NB4 (cell line): Measurements from ENCODE around the gene ARHGEF4.
"Not testable (repeated sequence)": the region's sequence is repeated elsewhere in the genome, so short reads cannot be mapped to it uniquely, and the experiment has no call there.

Source experiments
- MYC ChIP-seq: IDR thresholded peaks from 2 replicates; pipeline ENCODE4 v1.6.1; 2011; ENCODE audit warnings: low read depth, low read length
- POLR2A ChIP-seq: IDR thresholded peaks from 2 replicates; pipeline ENCODE4 v1.6.1; 2011; ENCODE audit warnings: mild to moderate bottlenecking; ENCODE audit not compliant: insufficient read length; ENCODE audit errors: extremely low read depth
- TF ChIP-seq, protein P1 (sequence below): IDR thresholded peaks from 2 replicates; pipeline ENCODE4 v1.6.1; 2011; ENCODE audit warnings: low read depth, low read length
- TF ChIP-seq, protein P2 (sequence below): IDR thresholded peaks from one replicate; pipeline ENCODE4 v1.5.1; 2012; ENCODE audit warnings: low read depth, low read length

DNA sequence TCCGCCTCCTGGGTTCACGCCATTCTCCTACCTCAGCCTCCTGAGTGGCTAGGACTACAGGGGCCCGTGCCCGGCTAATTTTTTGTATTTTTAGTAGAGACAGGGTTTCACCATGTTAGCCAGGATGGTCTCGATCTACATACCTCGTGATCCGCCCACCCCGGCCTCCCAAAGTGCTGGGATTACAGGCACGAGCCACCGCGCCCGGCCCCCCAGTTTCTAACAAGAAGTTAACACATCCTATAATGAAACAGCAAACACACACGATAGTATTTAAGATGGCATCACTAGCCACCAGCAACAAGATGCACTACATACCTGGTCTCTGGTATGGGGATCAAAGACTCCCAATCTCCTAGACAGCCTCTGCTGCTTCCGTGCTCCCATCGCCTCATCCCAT is 238.9 kb downstream of the ARHGEF4 start:
- TF ChIP-seq, protein P1, sequence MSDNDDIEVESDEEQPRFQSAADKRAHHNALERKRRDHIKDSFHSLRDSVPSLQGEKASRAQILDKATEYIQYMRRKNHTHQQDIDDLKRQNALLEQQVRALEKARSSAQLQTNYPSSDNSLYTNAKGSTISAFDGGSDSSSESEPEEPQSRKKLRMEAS = not testable (repeated sequence)
- TF ChIP-seq POLR2A, MYC: not testable (repeated sequence)
- TF ChIP-seq, protein P2, sequence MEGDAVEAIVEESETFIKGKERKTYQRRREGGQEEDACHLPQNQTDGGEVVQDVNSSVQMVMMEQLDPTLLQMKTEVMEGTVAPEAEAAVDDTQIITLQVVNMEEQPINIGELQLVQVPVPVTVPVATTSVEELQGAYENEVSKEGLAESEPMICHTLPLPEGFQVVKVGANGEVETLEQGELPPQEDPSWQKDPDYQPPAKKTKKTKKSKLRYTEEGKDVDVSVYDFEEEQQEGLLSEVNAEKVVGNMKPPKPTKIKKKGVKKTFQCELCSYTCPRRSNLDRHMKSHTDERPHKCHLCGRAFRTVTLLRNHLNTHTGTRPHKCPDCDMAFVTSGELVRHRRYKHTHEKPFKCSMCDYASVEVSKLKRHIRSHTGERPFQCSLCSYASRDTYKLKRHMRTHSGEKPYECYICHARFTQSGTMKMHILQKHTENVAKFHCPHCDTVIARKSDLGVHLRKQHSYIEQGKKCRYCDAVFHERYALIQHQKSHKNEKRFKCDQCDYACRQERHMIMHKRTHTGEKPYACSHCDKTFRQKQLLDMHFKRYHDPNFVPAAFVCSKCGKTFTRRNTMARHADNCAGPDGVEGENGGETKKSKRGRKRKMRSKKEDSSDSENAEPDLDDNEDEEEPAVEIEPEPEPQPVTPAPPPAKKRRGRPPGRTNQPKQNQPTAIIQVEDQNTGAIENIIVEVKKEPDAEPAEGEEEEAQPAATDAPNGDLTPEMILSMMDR = not testable (repeated sequence)
